Measurements from ENCODE around the gene DRAP1.

The DRAP1 gene

DNA sequence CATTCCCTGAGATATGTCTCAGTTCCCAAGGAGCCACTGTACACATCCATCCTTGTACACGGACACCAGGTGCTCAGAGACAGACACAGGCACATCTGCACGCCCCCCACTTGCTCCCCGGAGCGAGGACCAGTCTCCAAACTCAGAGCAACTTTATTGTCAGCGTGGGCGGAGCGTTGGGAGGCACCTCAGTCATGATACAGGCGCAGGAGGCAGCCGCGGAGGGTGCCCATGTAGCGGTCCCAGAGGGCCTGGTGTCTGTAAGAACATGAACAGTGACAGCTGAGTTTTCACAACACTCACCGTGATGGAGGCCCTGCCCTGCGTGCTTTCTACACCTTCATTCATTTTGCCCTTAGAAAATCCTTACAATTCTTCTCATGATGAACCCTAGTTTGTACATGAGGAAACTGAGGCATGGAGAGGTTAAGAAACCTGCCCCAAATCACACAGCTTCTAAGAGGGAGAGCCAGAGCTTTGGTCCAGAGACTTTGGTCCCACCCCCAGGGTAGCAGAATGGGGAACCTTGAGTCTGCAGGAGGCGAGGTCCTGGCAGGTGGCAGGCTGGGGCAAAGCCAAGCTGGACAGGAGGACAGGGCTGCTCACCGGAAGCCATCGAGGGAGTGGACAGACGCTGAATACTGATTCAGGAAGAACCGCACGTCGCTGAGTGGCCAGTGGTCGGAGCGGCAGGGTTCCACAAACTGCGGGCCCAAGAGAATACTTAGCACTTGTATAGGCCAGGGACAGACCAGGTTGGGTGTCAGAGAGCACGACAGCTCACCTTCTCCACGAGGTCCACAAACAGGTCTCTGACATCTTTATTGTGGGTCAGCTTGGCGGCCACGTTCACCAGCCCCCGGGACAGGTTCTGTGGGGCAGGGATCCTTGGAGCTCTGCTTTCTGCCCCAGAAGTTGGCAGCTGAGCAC lies 35.2 kb upstream of the DRAP1 start:
- no peak for TF ChIP-seq ZFX (IDR thresholded peaks at IDR 0.05; ENCODE audit: borderline replicate concordance)
- TF ChIP-seq, protein P1, sequence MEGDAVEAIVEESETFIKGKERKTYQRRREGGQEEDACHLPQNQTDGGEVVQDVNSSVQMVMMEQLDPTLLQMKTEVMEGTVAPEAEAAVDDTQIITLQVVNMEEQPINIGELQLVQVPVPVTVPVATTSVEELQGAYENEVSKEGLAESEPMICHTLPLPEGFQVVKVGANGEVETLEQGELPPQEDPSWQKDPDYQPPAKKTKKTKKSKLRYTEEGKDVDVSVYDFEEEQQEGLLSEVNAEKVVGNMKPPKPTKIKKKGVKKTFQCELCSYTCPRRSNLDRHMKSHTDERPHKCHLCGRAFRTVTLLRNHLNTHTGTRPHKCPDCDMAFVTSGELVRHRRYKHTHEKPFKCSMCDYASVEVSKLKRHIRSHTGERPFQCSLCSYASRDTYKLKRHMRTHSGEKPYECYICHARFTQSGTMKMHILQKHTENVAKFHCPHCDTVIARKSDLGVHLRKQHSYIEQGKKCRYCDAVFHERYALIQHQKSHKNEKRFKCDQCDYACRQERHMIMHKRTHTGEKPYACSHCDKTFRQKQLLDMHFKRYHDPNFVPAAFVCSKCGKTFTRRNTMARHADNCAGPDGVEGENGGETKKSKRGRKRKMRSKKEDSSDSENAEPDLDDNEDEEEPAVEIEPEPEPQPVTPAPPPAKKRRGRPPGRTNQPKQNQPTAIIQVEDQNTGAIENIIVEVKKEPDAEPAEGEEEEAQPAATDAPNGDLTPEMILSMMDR (IDR thresholded peaks at IDR 0.05): no peak
- H3K27ac ChIP-seq: no peak overlapping the region

DNA sequence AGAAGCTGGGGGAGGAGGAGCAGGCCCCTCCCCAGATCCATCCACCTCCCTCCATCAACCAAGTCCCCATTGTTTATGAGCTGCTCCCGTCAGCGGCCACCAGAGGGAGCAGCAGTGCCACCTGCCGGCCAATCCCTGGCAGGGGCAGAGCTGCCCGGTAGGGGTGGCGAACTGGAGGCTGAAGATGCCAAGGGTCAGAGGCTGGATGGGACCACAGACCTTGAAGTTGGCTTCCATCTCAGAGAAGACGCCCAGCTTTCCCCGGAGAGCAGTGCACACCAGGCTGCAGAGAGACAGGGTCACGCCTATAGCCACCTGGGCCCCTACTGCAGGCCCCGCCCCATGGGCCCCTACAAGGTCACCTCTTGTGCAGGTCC lies 34.5 kb upstream of the DRAP1 start:
- TF ChIP-seq, protein P1 (IDR thresholded peaks at IDR 0.05): peak; percentile 99
- no peak for TF ChIP-seq ZFX (IDR thresholded peaks at IDR 0.05; ENCODE audit: borderline replicate concordance)
- H3K27ac ChIP-seq: no peak overlapping the region

DNA sequence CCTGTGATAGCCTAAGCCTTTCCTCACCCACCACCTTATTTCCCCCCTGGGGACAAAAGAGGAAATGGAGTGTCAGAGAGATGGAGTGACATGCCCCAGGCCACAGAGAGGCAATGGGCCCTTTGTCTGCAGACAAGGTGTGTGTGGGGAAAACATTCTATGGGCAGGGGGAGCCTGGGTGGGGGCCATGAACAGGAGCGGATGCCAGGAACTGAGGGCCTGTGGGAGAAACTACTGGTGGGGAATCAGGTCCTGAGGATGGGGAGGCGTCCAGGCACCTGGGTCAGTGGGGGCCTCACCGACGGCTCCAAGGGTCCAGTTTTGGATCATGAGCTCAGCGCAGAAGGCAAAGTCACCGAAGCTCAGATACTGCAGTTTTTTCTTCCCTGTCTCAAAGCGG lies 34.0 kb upstream of the DRAP1 start:
- no peak for TF ChIP-seq ZFX (IDR thresholded peaks at IDR 0.05; ENCODE audit: borderline replicate concordance)
- TF ChIP-seq, protein P1 (IDR thresholded peaks at IDR 0.05): no peak
- H3K27ac ChIP-seq: no peak overlapping the region

DNA sequence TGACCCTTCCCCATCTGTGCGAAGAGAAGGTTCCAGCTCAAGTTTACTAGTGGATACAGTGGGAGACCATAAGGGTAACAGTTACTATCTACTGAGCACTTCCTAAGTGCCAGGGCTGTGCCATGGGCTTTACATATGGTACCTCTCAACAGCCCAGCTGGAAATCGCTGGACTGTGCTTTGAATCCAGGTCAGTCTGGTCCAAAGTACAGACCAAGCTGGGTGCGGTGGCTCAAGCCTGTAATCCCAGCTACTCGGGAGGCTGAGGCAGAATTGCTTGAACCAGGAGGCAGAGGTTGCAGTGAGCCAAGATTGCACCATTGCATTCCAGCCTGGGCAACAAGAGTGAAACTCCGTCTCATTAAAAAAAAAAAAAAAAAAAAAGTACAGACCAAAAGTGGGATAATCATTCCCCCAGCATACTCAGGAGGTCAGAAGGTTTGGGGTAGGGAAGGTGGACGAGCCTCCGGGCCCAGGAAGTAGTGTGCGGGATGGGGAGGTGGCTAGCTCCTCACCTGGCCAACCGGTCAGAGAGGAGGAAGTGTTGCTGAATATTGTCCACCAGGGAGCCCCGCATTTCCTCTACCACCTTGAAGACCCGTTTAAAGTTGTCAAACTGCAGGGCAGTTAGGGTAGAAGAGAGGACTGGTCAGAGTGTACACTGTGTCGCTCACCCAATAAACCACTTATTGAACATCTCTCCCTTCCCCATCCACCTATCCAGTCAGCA lies 33.3 kb upstream of the DRAP1 start:
- H3K27ac ChIP-seq: peak overlapping the region; percentile 82; the same call in 1 of the 2 replicates
- no peak for TF ChIP-seq ZFX (IDR thresholded peaks at IDR 0.05; ENCODE audit: borderline replicate concordance)
- TF ChIP-seq, protein P1 (IDR thresholded peaks at IDR 0.05): no peak

DNA sequence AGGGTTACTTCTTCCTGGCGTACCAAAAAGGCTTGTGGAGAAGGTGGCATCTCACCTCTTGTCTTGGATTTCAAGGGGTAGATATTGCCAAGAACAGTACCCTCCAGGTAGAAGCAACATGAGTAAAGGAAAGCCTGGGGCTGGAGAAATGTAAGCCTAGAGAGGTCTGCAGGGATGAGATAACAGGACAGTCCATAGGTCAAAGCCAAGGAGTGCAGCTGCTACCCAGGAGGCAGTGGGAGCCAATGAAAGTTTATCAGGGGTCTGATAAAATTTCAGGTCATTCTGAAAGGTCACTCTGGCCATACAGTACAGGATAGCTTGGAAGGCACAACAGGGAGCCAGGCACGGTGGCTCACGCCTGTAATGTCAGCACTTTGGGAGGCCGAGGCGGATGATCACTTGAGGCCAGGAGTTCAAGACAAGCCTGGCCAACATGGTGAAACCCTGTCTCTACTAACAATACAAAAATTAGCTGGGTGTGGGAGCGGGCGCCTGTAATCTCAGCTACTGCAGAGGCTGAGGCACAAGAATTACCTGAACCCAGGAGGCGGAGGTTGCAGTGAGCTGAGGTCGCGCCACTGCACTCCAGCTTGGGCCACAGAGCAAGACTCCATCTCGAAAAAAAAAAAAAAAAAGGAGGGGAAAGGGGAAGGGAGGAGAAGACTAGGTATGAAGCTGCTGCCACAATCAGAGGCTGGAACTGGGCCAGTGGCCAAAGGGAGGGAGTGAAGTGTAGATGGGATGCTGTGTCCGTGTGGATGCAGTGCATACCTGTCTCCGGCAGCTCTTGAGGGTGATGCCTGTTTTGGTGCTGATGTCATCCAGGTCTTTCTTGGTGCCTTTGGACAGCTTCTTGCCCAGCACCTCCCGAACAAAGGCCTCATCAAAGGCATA lies 32.2 kb upstream of the DRAP1 start:
- TF ChIP-seq, protein P1 (IDR thresholded peaks at IDR 0.05): no peak
- TF ChIP-seq ZFX (IDR thresholded peaks at IDR 0.05; ENCODE audit: borderline replicate concordance): no peak
- H3K27ac ChIP-seq: peak overlapping the region; percentile 82

DNA sequence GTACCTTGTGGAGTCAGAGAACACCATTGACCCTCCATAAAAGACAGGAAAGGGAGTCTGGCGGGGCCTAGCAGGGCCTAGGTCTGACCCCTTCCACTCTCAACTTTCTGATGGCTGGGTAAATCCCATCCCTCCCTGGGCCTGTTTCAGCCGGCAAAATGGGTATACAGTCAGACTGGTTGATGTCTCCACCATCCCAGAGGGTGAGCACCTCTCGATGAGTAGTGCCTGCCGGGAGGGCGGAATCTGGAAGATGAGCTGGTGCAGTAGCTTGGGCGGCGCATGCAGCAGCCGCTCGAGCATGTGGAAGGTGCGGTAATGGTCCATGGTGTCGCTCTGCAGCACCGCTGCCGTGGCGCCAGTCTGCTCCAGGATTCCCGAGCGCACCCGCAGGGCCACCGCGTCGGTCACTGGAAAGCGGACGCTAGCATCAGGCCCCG lies 31.5 kb upstream of the DRAP1 start:
- no peak for TF ChIP-seq ZFX (IDR thresholded peaks at IDR 0.05; ENCODE audit: borderline replicate concordance)
- TF ChIP-seq, protein P1 (IDR thresholded peaks at IDR 0.05): no peak
- H3K27ac ChIP-seq: peak overlapping the region; percentile 82

Measured in 22Rv1 (cell line).